ENCODE data around the gene TAOK3.
"Not testable (repeated sequence)": the region's sequence is repeated elsewhere in the genome, so short reads cannot be mapped to it uniquely, and the experiment has no call there.

TAOK3 gene

DNA sequence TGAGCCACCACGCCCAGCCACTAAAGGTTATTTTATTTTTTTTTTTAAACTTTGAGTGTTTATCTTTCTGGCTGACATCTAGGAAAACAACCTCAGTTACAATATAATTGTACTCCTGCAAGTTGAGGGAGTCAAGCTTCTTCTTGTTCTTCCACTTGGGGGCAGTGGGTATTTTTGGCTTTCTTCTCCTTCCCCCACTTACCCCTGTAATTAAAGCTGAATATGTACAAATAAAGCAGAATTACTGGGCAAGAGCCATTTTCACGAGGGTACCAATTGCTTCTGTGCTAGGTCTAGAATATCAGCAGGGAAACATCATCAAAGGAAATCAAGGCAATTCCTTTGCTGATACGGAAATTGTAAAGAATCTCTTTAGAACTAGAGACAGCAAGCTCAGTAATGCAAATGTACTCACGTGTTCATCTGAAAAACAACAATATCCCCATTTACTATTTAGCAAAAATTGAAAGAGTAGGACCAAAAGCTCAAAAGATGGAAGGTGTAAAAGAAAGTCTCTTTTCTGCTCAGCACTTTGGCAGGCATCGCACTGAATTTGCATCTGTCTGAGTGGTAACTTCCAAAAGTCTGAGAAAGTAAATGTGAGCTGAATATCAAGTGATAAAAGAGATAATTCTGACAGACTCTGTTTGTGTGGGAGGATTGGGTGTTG lies 72.8 kb downstream of the TAOK3 start:
- DNase-seq (ENCODE audit: low read depth): no peak

DNA sequence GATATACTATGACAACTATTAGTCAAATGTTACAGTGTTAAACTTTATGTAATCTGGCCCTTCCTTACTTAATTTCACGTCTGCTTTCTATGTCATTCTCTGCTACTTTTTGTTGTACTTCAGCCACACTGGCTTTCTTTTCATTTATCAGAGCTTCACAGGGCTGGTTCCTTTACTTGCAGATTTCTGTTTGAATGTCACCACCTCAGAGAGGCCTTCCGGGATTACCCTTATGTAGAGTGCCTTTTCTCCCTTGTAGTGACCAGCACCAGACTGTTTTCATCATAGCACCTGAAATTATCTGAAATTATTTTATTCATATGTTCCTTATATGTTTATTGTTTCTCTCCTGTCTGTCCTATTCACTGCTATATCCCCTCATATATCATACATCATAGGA lies 75.4 kb downstream of the TAOK3 start:
- no peak for DNase-seq (ENCODE audit: low read depth)

DNA sequence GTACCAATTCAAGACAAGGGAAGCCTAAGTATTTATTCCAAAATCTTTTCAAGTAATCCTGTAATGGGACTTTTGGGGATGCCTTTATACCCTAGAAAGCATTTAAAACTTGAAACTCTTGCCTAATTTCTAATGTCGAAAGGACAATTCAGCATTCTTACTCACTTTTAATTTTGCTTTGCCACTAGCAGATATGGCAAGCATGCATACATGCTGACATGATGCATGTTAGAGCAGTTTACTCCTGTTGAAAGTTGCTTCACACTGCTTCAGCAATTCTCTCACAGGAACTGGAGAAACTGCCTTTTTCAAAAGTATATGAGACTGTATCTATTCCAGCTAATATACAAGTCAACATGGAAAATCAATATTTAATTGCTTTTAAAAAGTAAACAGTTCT lies 79.9 kb downstream of the TAOK3 start:
- DNase-seq (ENCODE audit: low read depth): no peak

DNA sequence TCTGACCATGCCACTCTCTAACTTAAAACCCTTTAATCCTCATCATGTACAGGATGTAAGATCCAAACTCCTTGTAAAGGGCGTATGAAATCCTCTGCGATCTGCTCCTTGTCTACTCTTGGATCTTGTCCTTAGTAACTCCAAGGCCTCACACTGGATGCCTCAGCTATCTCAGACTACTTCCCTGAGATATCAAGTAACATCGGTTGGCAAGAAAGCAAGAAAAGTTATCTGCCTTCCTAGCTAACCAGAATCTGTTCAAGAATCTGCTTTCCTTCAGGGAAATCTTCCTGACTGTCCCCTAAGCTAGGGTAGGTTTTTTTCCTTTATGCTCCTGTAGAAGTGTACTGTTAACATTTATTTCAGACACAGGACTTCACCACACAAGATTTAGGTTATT lies 82.6 kb downstream of the TAOK3 start:
- no peak for DNase-seq (ENCODE audit: low read depth)

DNA sequence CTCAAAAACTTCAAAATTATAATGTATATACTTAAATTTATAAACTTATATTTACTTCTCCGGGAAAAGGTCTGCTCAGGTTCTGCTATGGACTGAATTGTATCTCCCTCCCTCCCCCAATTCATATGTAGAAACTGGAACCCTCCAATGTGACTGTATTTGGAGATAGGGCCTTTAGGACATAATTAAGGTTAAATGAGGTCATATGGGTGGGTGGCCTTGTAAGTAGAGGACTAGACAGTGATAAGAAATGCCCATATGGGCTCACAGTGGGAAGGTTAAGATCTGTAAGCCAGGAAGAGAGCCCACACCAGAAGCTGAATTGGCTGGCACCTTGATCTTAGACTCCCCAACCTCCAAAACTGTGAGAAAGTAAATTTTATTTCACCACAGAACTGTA lies 84.5 kb downstream of the TAOK3 start:
- DNase-seq (ENCODE audit: low read depth): no peak

GRCh38 chr12:118287728-118288127 lies 85.0 kb downstream of the TAOK3 start:
- DNase-seq (ENCODE audit: low read depth): no peak

GRCh38 chr12:118282767-118283166 lies 89.9 kb downstream of the TAOK3 start:
- DNase-seq (ENCODE audit: low read depth): no peak

GRCh38 chr12:118278288-118278687 lies 94.4 kb downstream of the TAOK3 start:
- DNase-seq (ENCODE audit: low read depth): not testable (repeated sequence)

DNA sequence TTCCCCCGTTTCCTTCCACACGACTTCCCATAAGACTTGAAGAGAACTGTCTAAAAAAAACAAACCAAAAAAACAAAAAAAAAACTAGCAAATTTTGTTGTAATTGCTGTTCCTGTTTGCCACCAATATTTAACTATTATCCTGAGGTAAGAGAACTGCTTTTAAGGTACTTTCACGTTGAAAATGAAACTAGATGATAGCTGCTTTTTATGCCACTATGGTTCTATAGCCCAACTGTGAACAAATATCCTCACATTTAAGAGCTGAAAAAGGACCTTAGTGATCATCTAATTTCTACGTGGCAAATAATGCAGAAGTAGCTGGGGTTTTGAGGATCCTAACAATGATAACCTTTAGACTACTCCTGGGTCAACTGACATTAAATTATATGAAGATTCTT lies 98.6 kb downstream of the TAOK3 start:
- no peak for DNase-seq (ENCODE audit: low read depth)

GRCh38 chr12:118271770-118272417 lies 100.8 kb downstream of the TAOK3 start:
- no peak for DNase-seq (ENCODE audit: low read depth)

GRCh38 chr12:118271183-118271582 lies 101.5 kb downstream of the TAOK3 start:
- DNase-seq (ENCODE audit: low read depth): no peak

GRCh38 chr12:118269806-118270205 lies 102.9 kb downstream of the TAOK3 start:
- no peak for DNase-seq (ENCODE audit: low read depth)

GRCh38 chr12:118259079-118259478 lies 113.6 kb downstream of the TAOK3 start:
- no peak for DNase-seq (ENCODE audit: low read depth)

GRCh38 chr12:118256352-118256751 lies 116.4 kb downstream of the TAOK3 start:
- DNase-seq (ENCODE audit: low read depth): no peak

- no peak for DNase-seq (ENCODE audit: low read depth)
Observed at GRCh38 chr12:118249547-118249946, 123.2 kb downstream of the TAOK3 start.

GRCh38 chr12:118245886-118246285 lies 126.8 kb downstream of the TAOK3 start:
- DNase-seq (ENCODE audit: low read depth): not testable (repeated sequence)

GRCh38 chr12:118238888-118239287 lies 133.8 kb downstream of the TAOK3 start:
- no peak for DNase-seq (ENCODE audit: low read depth)

DNA sequence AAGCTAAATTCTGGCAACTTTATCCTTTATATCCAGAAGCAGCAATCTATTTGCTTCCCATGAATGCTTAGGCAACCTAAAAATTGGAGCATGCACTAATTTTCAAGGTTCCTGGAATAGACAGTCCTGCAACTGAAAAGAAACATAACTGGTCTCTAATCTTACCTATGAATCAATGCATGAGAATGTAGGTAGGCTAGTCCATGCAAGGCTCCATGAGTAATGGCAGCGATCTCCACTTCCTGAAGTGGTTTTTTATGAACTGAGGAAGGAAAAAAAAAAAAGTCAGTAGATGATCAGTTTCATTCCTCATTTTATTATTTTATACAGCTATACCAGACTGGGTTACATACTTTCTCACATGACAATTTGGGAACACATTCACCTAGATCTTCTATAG lies 134.8 kb downstream of the TAOK3 start:
- DNase-seq (ENCODE audit: low read depth): no peak

DNA sequence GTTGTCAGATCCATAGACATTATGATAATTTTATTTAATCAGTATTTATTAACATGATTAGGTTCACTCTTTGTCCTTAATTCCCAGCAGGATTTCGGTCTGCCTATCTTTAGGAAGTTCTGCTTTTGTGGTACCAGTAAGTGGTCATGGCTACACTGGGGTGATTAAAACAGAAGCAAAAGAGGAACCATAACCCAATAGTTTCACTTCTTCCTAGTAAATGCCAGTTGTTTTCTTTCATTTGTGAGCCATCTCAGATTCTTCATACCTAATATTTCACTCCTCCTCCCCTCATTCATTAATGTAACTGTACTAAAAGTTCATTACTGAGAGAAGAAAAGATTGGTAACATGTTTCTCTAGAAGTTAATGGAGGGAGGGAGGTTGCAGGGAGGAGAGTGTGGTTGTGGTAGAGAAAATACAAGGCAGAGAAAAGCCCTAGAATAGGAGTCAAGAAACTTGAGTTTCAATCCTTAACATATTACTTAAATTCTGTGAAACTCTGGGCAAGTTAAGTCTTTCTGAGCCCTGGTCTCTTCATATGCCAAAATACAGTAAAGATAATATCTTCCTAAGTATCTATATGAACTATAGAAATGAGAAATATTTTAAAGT lies 135.5 kb downstream of the TAOK3 start:
- DNase-seq (ENCODE audit: low read depth): no peak

- no peak for DNase-seq (ENCODE audit: low read depth)
Observed at GRCh38 chr12:118220702-118221101, 152.0 kb downstream of the TAOK3 start.

DNA sequence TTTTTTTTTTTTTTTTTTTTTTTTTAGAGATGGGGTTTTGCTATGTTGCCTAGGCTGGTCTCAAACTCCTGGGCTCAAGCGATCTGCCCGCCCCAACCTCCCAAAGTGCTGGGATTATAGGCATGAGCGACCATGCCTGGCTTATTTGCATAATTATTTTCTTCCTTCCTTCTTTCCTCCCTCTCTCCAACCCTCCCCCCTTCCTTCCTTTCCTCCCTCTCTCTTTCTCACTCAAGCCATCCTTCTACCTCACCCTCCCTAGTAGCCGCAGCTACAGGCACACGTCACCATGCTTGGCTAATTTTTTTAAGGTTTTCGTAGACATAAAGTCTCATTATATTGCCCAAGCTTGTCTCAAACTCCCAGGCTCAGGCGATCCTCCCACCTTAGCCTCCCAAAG lies 152.9 kb downstream of the TAOK3 start:
- no peak for DNase-seq (ENCODE audit: low read depth)

- no peak for DNase-seq (ENCODE audit: low read depth)
Observed at GRCh38 chr12:118219106-118219505, 153.6 kb downstream of the TAOK3 start.

- DNase-seq (ENCODE audit: low read depth): no peak
Observed at GRCh38 chr12:118213452-118213851, 159.3 kb downstream of the TAOK3 start.

DNA sequence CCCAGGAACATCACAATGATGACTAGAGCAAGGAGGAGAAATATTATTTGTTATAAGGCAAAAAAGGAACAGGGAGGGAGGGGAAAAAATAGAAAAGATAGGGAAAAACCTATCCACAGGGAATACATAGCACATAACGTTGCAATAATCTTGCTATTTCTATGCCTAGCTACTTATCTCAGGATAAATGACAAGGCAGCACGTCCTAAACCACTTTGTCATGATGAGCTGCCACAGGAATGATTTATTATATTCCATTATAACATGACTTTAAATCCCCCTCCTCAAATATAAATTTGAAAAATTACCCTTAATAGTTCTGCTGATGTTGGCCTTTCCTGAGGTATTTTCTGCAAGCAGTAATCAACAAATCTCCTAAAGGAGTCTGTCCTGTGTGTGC lies 160.1 kb downstream of the TAOK3 start:
- no peak for DNase-seq (ENCODE audit: low read depth)
